Smooth muscle cell (in vitro differentiated cells): ENCODE results near the gene SSB. TPM values are rescaled to one million over a fixed set of nuclear protein-coding genes. Genes with fewer than 3 reads are reported as not detected.

Experiments
- DNase-seq: peaks from one replicate; lab custom pipeline; 2025; ENCODE audit not compliant: unreplicated experiment; lab: John Stamatoyannopoulos, UW
- H2AFZ ChIP-seq: fragments of 200-600 bp; sonication (generic); 2 replicates; pipeline ENCODE4 v1.6.0; 2016; ENCODE audit warnings: antibody characterized with exemption, low read depth, mild to moderate bottlenecking
- H3F3A ChIP-seq: fragments of 200-600 bp; sonication (generic); 2 replicates; pipeline ENCODE4 v1.6.0; 2017; ENCODE audit warnings: antibody characterized with exemption, low read depth
- H3K27ac ChIP-seq: fragments of 200-600 bp; sonication (generic); 2 replicates; pipeline ENCODE4 v1.5.1; 2016; ENCODE audit warnings: low read depth, mild to moderate bottlenecking
- H3K27me3 ChIP-seq: fragments of 200-600 bp; sonication (generic); 2 replicates; pipeline ENCODE4 v1.6.1; 2016; ENCODE audit warnings: low read depth, mild to moderate bottlenecking
- H3K36me3 ChIP-seq: fragments of 200-600 bp; sonication (generic); 2 replicates; pipeline ENCODE4 v1.5.1; 2016; ENCODE audit warnings: low read depth
- H3K4me1 ChIP-seq: fragments of 200-600 bp; sonication (generic); 2 replicates; pipeline ENCODE4 v1.5.1; 2016; ENCODE audit warnings: low read depth
- H3K4me2 ChIP-seq: fragments of 200-600 bp; sonication (generic); 2 replicates; pipeline ENCODE4 v1.6.0; 2016; ENCODE audit warnings: mild to moderate bottlenecking
- H3K4me3 ChIP-seq: fragments of 200-600 bp; sonication (generic); 2 replicates; pipeline ENCODE4 v1.5.1; 2016; ENCODE audit warnings: mild to moderate bottlenecking
- H3K79me2 ChIP-seq: fragments of 200-600 bp; sonication (generic); 2 replicates; pipeline ENCODE4 v1.6.0; 2016; ENCODE audit warnings: low read depth, mild to moderate bottlenecking
- H3K9ac ChIP-seq: fragments of 200-600 bp; sonication (generic); 2 replicates; pipeline ENCODE4 v1.6.0; 2016; ENCODE audit warnings: low read depth
- H3K9me3 ChIP-seq: fragments of 200-600 bp; sonication (generic); replicated peaks from 2 replicates; pipeline ENCODE4 v1.5.1; 2016; ENCODE audit warnings: low read depth
- H4K20me1 ChIP-seq: fragments of 200-600 bp; sonication (generic); 2 replicates; pipeline ENCODE4 v1.6.0; 2016; ENCODE audit warnings: low read depth
- WGBS: methylation state at CpG from one replicate; pipeline ENCODE4 v1.1.7; 2016; ENCODE audit warnings: low lambda C conversion rate; 5-methylcytosine and 5-hydroxymethylcytosine counted together
- polyA plus RNA-seq: library from polyadenylated mRNA; unstranded; fragments of >200 nt; fragmentation: Nextera tagmentation; extraction: Ambion mirVana; gene quantifications from 2 replicates; pipeline ENCODE4 v1.2.1, GENCODE V29; 2016
- total RNA-seq: library from RNA; depleted of rRNA; stranded (reverse); fragments of >200 nt; gene quantifications from 2 replicates; pipeline ENCODE4 v1.2.3, GENCODE V29; 2014
- TF ChIP-seq, protein P1 (sequence below): fragments of 200-600 bp; sonication (generic); IDR thresholded peaks from 2 replicates; pipeline ENCODE4 v1.5.1; 2017; ENCODE audit warnings: borderline replicate concordance, mild to moderate bottlenecking, antibody characterized with exemption; ENCODE audit not compliant: insufficient read depth, poor library complexity, severe bottlenecking

SSB gene
- total and polyA plus RNA-seq, 2 experiments from 2014 or later = 91.5 to 95.8 TPM

- no peak for DNase-seq
- no peak overlapping the region for H3K27ac ChIP-seq
- no peak overlapping the region for H3K4me2 ChIP-seq
Observed at GRCh38 chr2:169776252-169776761, 22.4 kb upstream of the SSB start.

GRCh38 chr2:169778446-169778845, 20.2 kb upstream of the SSB start:
- Histone ChIP-seq H3K27me3 (no peaks in the 10 kb centered on the region), H3K27ac (no peak overlapping the region), H3F3A (no peaks in the 10 kb centered on the region), H2AFZ (no peak overlapping the region), H4K20me1 (no peaks in the 10 kb centered on the region), H3K4me1 (no peaks in the 10 kb centered on the region), H3K9ac (no peak overlapping the region), H3K9me3 (no peaks in the 10 kb centered on the region), H3K79me2 (no peaks in the 10 kb centered on the region), H3K4me2 (no peak overlapping the region), H3K36me3 (no peaks in the 10 kb centered on the region), H3K4me3 (no peak overlapping the region)
- 96% methylated on average over 3 of the region's 3 CpGs for WGBS
- TF ChIP-seq, protein P1, sequence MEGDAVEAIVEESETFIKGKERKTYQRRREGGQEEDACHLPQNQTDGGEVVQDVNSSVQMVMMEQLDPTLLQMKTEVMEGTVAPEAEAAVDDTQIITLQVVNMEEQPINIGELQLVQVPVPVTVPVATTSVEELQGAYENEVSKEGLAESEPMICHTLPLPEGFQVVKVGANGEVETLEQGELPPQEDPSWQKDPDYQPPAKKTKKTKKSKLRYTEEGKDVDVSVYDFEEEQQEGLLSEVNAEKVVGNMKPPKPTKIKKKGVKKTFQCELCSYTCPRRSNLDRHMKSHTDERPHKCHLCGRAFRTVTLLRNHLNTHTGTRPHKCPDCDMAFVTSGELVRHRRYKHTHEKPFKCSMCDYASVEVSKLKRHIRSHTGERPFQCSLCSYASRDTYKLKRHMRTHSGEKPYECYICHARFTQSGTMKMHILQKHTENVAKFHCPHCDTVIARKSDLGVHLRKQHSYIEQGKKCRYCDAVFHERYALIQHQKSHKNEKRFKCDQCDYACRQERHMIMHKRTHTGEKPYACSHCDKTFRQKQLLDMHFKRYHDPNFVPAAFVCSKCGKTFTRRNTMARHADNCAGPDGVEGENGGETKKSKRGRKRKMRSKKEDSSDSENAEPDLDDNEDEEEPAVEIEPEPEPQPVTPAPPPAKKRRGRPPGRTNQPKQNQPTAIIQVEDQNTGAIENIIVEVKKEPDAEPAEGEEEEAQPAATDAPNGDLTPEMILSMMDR = no peak
- no peak for DNase-seq

More at GRCh38 chr2:169776252-169776761, 22.4 kb upstream of the SSB start:
- Histone ChIP-seq H3K4me3 (no peak overlapping the region), H3F3A (no peaks in the 10 kb centered on the region), H4K20me1 (no peaks in the 10 kb centered on the region), H3K9me3 (no peaks in the 10 kb centered on the region), H3K27me3 (no peaks in the 10 kb centered on the region), H3K4me1 (no peaks in the 10 kb centered on the region), H3K9ac (no peak overlapping the region), H3K79me2 (no peaks in the 10 kb centered on the region), H3K36me3 (no peaks in the 10 kb centered on the region), H2AFZ (peak overlapping the region; percentile 62)
- 44% methylated on average over 2 of the region's 2 CpGs for WGBS
- TF ChIP-seq, protein P1 = no peak

- Histone ChIP-seq H3K27ac (no peak overlapping the region), H2AFZ (no peak overlapping the region), H3K27me3 (no peaks in the 10 kb centered on the region), H3F3A (no peaks in the 10 kb centered on the region), H3K79me2 (no peaks in the 10 kb centered on the region), H4K20me1 (no peaks in the 10 kb centered on the region), H3K9ac (no peak overlapping the region), H3K4me2 (no peak overlapping the region), H3K9me3 (no peaks in the 10 kb centered on the region), H3K4me1 (no peaks in the 10 kb centered on the region), H3K36me3 (no peaks in the 10 kb centered on the region), H3K4me3 (no peak overlapping the region)
- WGBS = 84% methylated on average over 4 of the region's 4 CpGs
- TF ChIP-seq, protein P1 = no peak
- no peak for DNase-seq
Observed at GRCh38 chr2:169781249-169782013, 17.2 kb upstream of the SSB start.

DNA sequence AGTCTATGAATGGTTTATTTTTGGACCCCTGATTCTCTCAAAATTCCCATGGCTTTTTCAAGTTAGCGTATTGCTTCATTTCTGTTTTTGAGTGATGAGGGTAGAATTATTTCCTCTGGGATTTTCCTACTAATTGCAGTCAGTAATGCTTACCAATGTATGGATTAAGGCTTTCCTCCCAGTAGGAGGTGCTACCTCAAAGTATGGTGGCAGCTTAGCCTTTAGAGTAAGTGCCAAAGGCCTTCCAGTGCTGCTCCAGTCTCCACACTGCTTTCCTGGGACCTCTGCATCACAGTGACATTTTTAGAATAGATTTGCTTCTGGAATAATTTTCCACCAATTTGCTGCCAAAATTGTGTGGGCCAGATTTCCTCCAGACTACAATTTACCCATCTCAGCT, 16.2 kb upstream of the SSB start:
- no peaks in the 10 kb centered on the region for H3K27me3 ChIP-seq
- H3K4me2 ChIP-seq = no peak overlapping the region
- no peaks in the 10 kb centered on the region for H3K36me3 ChIP-seq
- no peak overlapping the region for H3K9ac ChIP-seq
- TF ChIP-seq, protein P1 = no peak
- DNase-seq = no peak
- H2AFZ ChIP-seq = no peak overlapping the region
- no peaks in the 10 kb centered on the region for H3K79me2 ChIP-seq
- no peak overlapping the region for H3K27ac ChIP-seq
- no peak overlapping the region for H3K4me3 ChIP-seq
- WGBS = 100% methylated on average over 1 of the region's 1 CpG
- no peaks in the 10 kb centered on the region for H4K20me1 ChIP-seq
- H3K9me3 ChIP-seq = no peaks in the 10 kb centered on the region
- no peaks in the 10 kb centered on the region for H3F3A ChIP-seq
- H3K4me1 ChIP-seq = no peaks in the 10 kb centered on the region
